HG03175 (cell line): Measurements from ENCODE around the gene UTS2B.
A peak's percentile ranks its signal among the peaks of the same experiment; 100 is the strongest.
"Not testable (repeated sequence)": the region's sequence is repeated elsewhere in the genome, so short reads cannot be mapped to it uniquely, and the experiment has no call there.

Experiments used
- ATAC-seq: cut with Tn5 transposase; IDR thresholded peaks from one replicate; pipeline ENCODE4 v1.9.1; 2021; ENCODE audit warnings: mild to moderate bottlenecking, moderate library complexity; ENCODE audit not compliant: unreplicated experiment

Gene UTS2B

GRCh38 chr3:191283400-191283799 lies 46.9 kb downstream of the UTS2B start:
- peak; percentile 81 for ATAC-seq

GRCh38 chr3:191282251-191283185 lies 47.8 kb downstream of the UTS2B start:
- no peak for ATAC-seq

- no peak for ATAC-seq
Observed at GRCh38 chr3:191280882-191281281, 49.4 kb downstream of the UTS2B start.

GRCh38 chr3:191280111-191280510 lies 50.2 kb downstream of the UTS2B start:
- ATAC-seq: no peak

- no peak for ATAC-seq
Observed at GRCh38 chr3:191275751-191276150, 54.6 kb downstream of the UTS2B start.

- not testable (repeated sequence) for ATAC-seq
Observed at GRCh38 chr3:191275244-191275643, 55.1 kb downstream of the UTS2B start.

- ATAC-seq: peak; percentile 80
Observed at GRCh38 chr3:191269289-191270085, 60.8 kb downstream of the UTS2B start.

GRCh38 chr3:191268737-191269136 lies 61.6 kb downstream of the UTS2B start:
- no peak for ATAC-seq

- no peak for ATAC-seq
Observed at GRCh38 chr3:191263850-191264249, 66.5 kb downstream of the UTS2B start.

GRCh38 chr3:191263365-191263764 lies 67.0 kb downstream of the UTS2B start:
- peak; percentile 87 for ATAC-seq

- peak; percentile 83 for ATAC-seq
Observed at GRCh38 chr3:191262650-191263049, 67.7 kb downstream of the UTS2B start.

GRCh38 chr3:191261304-191261638 lies 69.1 kb downstream of the UTS2B start:
- ATAC-seq: no peak

- ATAC-seq: no peak
Observed at GRCh38 chr3:191260431-191261303, 69.7 kb downstream of the UTS2B start.

GRCh38 chr3:191259486-191259885 lies 70.8 kb downstream of the UTS2B start:
- ATAC-seq: no peak

- ATAC-seq: no peak
Observed at GRCh38 chr3:191257286-191257685, 73.0 kb downstream of the UTS2B start.

GRCh38 chr3:191256405-191256804 lies 73.9 kb downstream of the UTS2B start:
- no peak for ATAC-seq

- no peak for ATAC-seq
Observed at GRCh38 chr3:191255156-191255555, 75.2 kb downstream of the UTS2B start.

- no peak for ATAC-seq
Observed at GRCh38 chr3:191254098-191254873, 76.0 kb downstream of the UTS2B start.

- peak; percentile 38 for ATAC-seq
Observed at GRCh38 chr3:191253089-191253799, 77.1 kb downstream of the UTS2B start.

GRCh38 chr3:191246630-191247029 lies 83.7 kb downstream of the UTS2B start:
- ATAC-seq: no peak
